Measurements from ENCODE around the gene TMEM63A. TPM values are rescaled to one million over a fixed set of nuclear protein-coding genes. Genes with fewer than 3 reads are reported as not detected.

TMEM63A gene
- total RNA-seq, 4 donors from 2014 or later = 30.1 to 57.7 (median 41.6) TPM

DNA sequence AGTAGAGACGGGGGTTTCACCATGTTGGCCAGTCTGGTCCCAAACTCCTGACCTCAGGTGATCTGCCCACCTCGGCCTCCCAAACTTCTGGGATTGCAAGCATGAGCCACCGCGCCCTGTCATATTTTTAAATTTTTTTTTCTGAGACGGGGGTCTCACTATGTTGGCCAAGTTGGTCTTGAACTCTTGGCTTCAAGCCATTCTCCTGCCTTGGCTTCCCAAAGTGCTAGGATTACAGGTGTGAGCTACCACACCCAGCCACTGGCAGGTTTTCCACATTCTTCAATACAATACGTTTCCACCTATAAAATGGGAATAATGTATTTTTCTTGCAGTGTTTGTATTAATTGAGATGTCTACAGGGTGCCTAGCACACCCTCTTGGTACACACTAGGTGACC, 10.1 kb upstream of the TMEM63A start:
- 91 to 94% methylated on average over 6 of the region's 6 CpGs for WGBS, 2 donors
- Histone ChIP-seq H3K27ac (no peak overlapping the region), H3K36me3 (no peaks in the 10 kb centered on the region), H3K9me3 (no peaks in the 10 kb centered on the region), H3K4me1 (no peaks in the 10 kb centered on the region), H3K27me3 (no peaks in the 10 kb centered on the region), H3K4me3 (replicated peaks in 1 of 3) (no peak overlapping the region)
- intact Hi-C loops (cut with DNase I) = no loop called here
- DNase-seq = no peak
- TF ChIP-seq, protein P1, sequence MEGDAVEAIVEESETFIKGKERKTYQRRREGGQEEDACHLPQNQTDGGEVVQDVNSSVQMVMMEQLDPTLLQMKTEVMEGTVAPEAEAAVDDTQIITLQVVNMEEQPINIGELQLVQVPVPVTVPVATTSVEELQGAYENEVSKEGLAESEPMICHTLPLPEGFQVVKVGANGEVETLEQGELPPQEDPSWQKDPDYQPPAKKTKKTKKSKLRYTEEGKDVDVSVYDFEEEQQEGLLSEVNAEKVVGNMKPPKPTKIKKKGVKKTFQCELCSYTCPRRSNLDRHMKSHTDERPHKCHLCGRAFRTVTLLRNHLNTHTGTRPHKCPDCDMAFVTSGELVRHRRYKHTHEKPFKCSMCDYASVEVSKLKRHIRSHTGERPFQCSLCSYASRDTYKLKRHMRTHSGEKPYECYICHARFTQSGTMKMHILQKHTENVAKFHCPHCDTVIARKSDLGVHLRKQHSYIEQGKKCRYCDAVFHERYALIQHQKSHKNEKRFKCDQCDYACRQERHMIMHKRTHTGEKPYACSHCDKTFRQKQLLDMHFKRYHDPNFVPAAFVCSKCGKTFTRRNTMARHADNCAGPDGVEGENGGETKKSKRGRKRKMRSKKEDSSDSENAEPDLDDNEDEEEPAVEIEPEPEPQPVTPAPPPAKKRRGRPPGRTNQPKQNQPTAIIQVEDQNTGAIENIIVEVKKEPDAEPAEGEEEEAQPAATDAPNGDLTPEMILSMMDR (IDR thresholded peaks at IDR 0.05) = no peak
- TF ChIP-seq POLR2A (IDR thresholded peaks at IDR 0.05) = no peak

DNA sequence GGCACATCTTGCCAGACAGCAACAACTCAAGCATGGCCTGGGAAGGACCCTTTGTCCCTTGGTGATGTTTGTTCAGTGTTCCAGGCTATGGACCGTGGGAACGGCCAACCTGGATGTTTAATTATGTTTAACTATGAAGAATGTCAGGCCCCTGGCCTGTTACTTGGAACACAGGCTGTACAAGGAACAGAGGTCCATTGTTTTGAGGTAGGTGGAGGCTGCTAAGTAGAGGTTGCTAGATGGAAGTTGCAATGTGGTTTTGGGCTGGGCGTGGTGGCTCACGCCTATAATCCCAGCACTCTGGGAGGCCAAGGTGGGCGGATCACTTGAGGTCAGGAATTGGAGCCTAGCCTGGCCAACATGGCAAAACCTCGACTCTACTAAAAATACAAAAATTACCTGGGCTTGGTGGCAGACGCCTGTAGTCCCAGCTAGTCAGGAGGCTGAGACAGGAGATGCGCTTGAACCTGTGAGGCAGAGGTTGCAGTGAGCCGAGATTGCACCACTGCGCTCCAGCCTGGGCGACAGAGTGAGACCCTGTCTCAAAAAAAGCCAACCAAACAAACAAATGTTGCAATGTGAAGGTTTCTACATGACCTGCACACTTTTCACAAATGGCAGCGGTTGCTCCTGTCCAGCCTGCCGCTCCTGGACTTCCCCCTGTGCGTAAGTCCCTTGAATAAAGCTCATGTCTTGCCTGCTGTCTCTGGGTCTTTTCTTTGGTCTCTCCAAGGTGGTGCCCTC, 9.2 kb upstream of the TMEM63A start:
- 89 to 95% methylated on average over 14 of the region's 14 CpGs for WGBS, 2 donors
- Histone ChIP-seq H3K27ac (no peak overlapping the region), H3K36me3 (no peaks in the 10 kb centered on the region), H3K27me3 (no peaks in the 10 kb centered on the region), H3K9me3 (no peaks in the 10 kb centered on the region), H3K4me3 (replicated peaks in 1 of 3) (no peak overlapping the region), H3K4me1 (no peaks in the 10 kb centered on the region)
- TF ChIP-seq, protein P1 (IDR thresholded peaks at IDR 0.05) = no peak
- TF ChIP-seq POLR2A (IDR thresholded peaks at IDR 0.05) = no peak
- DNase-seq = no peak
- intact Hi-C loops (cut with DNase I) = no loop called here

DNA sequence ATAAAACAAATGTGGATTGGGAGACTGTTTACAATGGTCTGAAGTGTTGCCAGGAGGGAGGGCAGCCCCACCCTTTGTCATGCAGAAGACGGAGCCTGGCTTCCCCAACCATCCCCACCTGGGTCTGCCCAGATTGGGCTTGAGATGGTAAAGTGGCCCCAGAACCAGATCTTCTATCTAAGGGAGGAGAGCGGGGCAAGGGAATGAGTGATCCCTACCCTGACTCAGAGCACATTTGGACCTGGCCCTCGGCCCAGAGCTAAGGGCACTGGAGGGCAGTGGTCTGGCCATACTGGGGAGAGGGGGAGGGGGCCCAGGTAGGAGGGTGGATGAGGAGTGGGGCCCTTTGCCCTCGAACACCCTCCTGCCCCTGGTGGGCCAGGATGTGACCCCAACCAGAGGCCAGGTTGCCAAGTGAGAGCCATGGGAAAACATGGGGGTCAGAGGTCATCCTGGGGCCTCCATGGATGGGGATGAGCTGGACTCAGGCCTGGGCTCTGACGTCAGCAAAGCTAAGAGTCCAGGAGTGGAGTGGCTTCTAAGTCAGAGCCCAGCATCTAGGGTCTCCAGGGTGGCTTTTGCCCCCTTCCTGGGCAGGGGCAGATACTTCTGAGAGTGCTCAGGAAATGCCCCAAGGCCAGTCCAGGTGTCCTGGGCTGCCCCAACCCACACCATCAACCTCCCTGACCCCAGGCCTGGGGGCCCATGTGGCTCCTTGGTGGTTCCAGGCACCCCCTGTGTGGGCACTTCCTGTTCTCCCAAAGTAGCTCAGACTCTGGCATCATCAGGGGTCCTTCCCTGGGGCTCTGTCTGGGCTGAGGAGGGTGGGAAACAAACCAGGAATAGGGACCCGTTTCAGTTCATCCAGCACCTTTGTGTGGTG, 8.4 kb upstream of the TMEM63A start:
- Histone ChIP-seq H3K36me3 (no peaks in the 10 kb centered on the region), H3K27ac (no peak overlapping the region), H3K4me3 (replicated peaks in 1 of 3) (no peak overlapping the region), H3K4me1 (no peaks in the 10 kb centered on the region), H3K9me3 (no peaks in the 10 kb centered on the region), H3K27me3 (no peaks in the 10 kb centered on the region)
- DNase-seq = no peak
- TF ChIP-seq, protein P1 (IDR thresholded peaks at IDR 0.05) = no peak
- no peak for TF ChIP-seq POLR2A (IDR thresholded peaks at IDR 0.05)
- intact Hi-C loops (cut with DNase I) = no loop called here
- 70 to 71% methylated on average over 6 of the region's 6 CpGs for whole genome bisulfite sequencing, 2 donors

DNA sequence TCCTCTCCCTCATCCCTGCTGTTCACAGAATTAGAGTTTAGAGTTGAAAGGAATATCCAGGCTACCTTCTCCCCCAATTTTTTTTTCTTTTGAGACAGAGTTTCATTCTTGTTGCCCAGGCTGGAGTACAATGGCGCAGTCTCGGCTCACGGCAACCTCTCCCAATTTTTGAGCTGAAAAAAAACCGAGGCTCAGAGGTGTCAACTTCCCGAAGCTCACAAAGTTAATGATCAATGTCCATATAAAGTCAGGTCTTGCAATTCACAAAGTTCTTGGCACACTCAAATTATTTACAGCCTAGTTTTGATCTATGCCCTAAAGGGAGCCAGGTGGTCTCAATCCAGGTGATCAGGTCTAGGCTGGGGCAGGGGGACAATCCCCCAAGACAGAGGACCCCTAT, 7.6 kb upstream of the TMEM63A start:
- 91 to 98% methylated on average over 5 of the region's 5 CpGs for WGBS, 2 donors

More for the DNA sequence above, 7.6 kb upstream of the TMEM63A start:
- Histone ChIP-seq H3K27ac (no peak overlapping the region), H3K9me3 (no peaks in the 10 kb centered on the region), H3K36me3 (no peaks in the 10 kb centered on the region), H3K4me1 (no peaks in the 10 kb centered on the region), H3K4me3 (replicated peaks in 1 of 3) (no peak overlapping the region), H3K27me3 (no peaks in the 10 kb centered on the region)
- TF ChIP-seq, protein P1 (IDR thresholded peaks at IDR 0.05) = no peak
- no peak for TF ChIP-seq POLR2A (IDR thresholded peaks at IDR 0.05)
- DNase-seq = no peak
- intact Hi-C loops (cut with DNase I) = loop anchor here (10.0 kb wide), 1 partner anchor 75 kb away; the partner anchor contains the start of gene EPHX1
